Measurements from ENCODE around the gene PARN. TPM values are rescaled to one million over a fixed set of nuclear protein-coding genes. Genes with fewer than 3 reads are reported as not detected.

PARN gene
- total and polyA plus RNA-seq, 2 of the 8 experiments (the other 6 are each of a cell fraction or from before 2014, with no cell fraction given): 24.5 to 44.6 TPM

DNA sequence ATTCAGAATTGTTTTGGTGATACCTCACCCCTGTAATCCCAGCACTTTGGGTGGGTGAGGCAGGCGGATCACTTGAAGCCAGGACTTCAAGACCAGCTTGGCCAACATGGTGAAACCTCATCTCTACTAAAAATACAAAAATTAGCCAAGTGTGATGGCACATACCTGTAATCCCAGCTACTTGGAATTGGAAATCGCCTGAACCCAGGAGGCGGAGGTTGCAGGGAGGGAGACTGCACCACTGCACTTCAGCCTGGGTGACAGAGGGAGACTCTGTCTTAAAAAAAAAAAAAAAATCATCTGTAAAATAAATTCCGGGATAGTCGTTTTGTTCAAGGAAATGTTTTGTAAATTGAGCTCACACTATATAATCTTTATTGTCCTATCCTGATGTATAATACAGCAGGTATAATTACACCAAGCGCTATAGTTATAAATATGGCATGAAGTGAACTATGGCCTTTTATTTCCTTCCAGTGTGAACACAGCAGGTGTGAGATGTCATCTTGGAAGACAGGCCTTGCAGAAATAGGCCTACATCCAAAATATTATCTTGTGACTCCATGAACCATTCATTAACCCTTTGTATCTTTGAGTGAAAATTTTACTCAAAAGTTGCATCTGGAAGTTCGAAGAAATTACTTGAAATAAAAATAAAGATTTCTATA, 38.6 kb upstream of the PARN start (continued):
- TF ChIP-seq, protein P1, sequence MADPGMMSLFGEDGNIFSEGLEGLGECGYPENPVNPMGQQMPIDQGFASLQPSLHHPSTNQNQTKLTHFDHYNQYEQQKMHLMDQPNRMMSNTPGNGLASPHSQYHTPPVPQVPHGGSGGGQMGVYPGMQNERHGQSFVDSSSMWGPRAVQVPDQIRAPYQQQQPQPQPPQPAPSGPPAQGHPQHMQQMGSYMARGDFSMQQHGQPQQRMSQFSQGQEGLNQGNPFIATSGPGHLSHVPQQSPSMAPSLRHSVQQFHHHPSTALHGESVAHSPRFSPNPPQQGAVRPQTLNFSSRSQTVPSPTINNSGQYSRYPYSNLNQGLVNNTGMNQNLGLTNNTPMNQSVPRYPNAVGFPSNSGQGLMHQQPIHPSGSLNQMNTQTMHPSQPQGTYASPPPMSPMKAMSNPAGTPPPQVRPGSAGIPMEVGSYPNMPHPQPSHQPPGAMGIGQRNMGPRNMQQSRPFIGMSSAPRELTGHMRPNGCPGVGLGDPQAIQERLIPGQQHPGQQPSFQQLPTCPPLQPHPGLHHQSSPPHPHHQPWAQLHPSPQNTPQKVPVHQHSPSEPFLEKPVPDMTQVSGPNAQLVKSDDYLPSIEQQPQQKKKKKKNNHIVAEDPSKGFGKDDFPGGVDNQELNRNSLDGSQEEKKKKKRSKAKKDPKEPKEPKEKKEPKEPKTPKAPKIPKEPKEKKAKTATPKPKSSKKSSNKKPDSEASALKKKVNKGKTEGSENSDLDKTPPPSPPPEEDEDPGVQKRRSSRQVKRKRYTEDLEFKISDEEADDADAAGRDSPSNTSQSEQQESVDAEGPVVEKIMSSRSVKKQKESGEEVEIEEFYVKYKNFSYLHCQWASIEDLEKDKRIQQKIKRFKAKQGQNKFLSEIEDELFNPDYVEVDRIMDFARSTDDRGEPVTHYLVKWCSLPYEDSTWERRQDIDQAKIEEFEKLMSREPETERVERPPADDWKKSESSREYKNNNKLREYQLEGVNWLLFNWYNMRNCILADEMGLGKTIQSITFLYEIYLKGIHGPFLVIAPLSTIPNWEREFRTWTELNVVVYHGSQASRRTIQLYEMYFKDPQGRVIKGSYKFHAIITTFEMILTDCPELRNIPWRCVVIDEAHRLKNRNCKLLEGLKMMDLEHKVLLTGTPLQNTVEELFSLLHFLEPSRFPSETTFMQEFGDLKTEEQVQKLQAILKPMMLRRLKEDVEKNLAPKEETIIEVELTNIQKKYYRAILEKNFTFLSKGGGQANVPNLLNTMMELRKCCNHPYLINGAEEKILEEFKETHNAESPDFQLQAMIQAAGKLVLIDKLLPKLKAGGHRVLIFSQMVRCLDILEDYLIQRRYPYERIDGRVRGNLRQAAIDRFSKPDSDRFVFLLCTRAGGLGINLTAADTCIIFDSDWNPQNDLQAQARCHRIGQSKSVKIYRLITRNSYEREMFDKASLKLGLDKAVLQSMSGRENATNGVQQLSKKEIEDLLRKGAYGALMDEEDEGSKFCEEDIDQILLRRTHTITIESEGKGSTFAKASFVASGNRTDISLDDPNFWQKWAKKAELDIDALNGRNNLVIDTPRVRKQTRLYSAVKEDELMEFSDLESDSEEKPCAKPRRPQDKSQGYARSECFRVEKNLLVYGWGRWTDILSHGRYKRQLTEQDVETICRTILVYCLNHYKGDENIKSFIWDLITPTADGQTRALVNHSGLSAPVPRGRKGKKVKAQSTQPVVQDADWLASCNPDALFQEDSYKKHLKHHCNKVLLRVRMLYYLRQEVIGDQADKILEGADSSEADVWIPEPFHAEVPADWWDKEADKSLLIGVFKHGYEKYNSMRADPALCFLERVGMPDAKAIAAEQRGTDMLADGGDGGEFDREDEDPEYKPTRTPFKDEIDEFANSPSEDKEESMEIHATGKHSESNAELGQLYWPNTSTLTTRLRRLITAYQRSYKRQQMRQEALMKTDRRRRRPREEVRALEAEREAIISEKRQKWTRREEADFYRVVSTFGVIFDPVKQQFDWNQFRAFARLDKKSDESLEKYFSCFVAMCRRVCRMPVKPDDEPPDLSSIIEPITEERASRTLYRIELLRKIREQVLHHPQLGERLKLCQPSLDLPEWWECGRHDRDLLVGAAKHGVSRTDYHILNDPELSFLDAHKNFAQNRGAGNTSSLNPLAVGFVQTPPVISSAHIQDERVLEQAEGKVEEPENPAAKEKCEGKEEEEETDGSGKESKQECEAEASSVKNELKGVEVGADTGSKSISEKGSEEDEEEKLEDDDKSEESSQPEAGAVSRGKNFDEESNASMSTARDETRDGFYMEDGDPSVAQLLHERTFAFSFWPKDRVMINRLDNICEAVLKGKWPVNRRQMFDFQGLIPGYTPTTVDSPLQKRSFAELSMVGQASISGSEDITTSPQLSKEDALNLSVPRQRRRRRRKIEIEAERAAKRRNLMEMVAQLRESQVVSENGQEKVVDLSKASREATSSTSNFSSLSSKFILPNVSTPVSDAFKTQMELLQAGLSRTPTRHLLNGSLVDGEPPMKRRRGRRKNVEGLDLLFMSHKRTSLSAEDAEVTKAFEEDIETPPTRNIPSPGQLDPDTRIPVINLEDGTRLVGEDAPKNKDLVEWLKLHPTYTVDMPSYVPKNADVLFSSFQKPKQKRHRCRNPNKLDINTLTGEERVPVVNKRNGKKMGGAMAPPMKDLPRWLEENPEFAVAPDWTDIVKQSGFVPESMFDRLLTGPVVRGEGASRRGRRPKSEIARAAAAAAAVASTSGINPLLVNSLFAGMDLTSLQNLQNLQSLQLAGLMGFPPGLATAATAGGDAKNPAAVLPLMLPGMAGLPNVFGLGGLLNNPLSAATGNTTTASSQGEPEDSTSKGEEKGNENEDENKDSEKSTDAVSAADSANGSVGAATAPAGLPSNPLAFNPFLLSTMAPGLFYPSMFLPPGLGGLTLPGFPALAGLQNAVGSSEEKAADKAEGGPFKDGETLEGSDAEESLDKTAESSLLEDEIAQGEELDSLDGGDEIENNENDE (IDR thresholded peaks at IDR 0.05; ENCODE audit: insufficient replicate concordance, low read length): no peak
- TF ChIP-seq EZH2 (IDR thresholded peaks at IDR 0.05; ENCODE audit: low read depth, low read length, severe bottlenecking): no peak
- no peak for TF ChIP-seq JUND (IDR thresholded peaks at IDR 0.05; ENCODE audit: low read length)
- TF ChIP-seq JUN (IDR thresholded peaks at IDR 0.05; ENCODE audit: low read depth, low read length): no peak
- no peak for TF ChIP-seq EP300 (IDR thresholded peaks at IDR 0.05; ENCODE audit: borderline replicate concordance in 1 of 2, low read depth in 2 of 2, low read length in 2 of 2)
